ENCODE data around the gene GTF2IRD1.

The GTF2IRD1 gene

GRCh38 chr7:74512762-74513161 is 59.1 kb downstream of the GTF2IRD1 start:
- DNase-seq (ENCODE audit: insufficient read length, low spot score) (no peak), FAIRE-seq (no peak)
- TF ChIP-seq CTCF (IDR thresholded peaks at IDR 0.05; ENCODE audit: insufficient read depth, missing control alignments) = no peak

- TF ChIP-seq CTCF (IDR thresholded peaks at IDR 0.05; ENCODE audit: insufficient read depth, missing control alignments) = no peak
- FAIRE-seq (no peak), DNase-seq (ENCODE audit: insufficient read length, low spot score) (no peak)
These were observed 60.5 kb downstream of the GTF2IRD1 start for GRCh38 chr7:74514131-74514591.

- FAIRE-seq = no peak
These were observed 61.6 kb downstream of the GTF2IRD1 start for GRCh38 chr7:74515276-74515675.

GRCh38 chr7:74516214-74516613 is 62.5 kb downstream of the GTF2IRD1 start:
- no peak for DNase-seq (ENCODE audit: insufficient read length, low spot score)
- FAIRE-seq = no peak
- TF ChIP-seq CTCF (IDR thresholded peaks at IDR 0.05; ENCODE audit: insufficient read depth, missing control alignments) = no peak

More at GRCh38 chr7:74515276-74515675, 61.6 kb downstream of the GTF2IRD1 start:
- no peak for DNase-seq (ENCODE audit: insufficient read length, low spot score)
- TF ChIP-seq CTCF (IDR thresholded peaks at IDR 0.05; ENCODE audit: insufficient read depth, missing control alignments) = no peak

- no peak for DNase-seq (ENCODE audit: insufficient read length, low spot score)
- FAIRE-seq = no peak
- no peak for TF ChIP-seq CTCF (IDR thresholded peaks at IDR 0.05; ENCODE audit: insufficient read depth, missing control alignments)
These were observed 64.3 kb downstream of the GTF2IRD1 start for GRCh38 chr7:74518041-74518440.

GRCh38 chr7:74518654-74519053 is 64.9 kb downstream of the GTF2IRD1 start:
- no peak for TF ChIP-seq CTCF (IDR thresholded peaks at IDR 0.05; ENCODE audit: insufficient read depth, missing control alignments)
- no peak for FAIRE-seq
- DNase-seq (ENCODE audit: insufficient read length, low spot score) = no peak

GRCh38 chr7:74519395-74519794 is 65.7 kb downstream of the GTF2IRD1 start:
- DNase-seq (ENCODE audit: insufficient read length, low spot score) (no peak), FAIRE-seq (no peak)
- TF ChIP-seq CTCF (IDR thresholded peaks at IDR 0.05; ENCODE audit: insufficient read depth, missing control alignments) = no peak
